Measurements from ENCODE around the gene EFNA5.

EFNA5 gene

DNA sequence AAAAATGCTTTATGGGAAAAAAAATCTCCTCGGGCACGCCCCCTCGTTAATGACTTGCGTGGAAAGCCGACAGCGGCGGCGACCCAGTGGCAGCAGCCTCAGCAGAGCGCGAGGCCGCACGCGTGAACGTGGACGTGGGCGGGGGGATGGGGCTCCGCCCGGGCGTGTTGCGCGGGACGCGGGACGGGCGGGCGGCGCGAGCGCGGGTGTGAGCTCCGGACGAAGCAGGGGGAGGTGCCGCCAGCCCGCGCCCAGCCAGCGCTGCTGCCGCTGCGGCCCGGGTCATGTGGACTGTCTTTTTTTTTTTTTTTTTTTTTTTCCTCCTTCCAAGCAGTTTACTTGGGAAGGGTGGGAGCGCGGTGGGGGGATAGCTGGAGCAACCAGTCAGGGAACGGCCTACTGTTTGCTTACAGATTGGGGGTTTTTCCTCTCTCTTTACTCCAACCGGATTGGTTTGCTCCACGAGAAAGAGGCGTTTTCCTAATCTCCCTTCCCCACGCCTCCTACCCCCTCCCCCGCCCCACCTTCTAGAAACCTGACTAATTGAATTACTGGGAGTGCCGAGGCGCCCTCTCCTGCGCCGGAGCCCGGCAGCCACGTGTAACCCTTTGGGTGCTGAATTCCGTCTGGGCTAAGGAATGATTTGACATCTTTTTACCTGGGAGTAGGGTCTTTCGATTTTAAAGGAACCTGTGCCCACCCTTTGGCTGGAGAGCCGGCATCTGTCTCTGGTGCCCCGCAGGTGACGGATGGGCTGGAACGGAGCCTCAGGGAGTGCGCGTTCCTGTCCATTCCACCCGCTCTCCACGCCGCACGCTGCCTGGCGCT is 1.7 kb upstream of the EFNA5 start:
- peak; percentile 98 for DNase-seq (ENCODE audit: low read depth)

DNA sequence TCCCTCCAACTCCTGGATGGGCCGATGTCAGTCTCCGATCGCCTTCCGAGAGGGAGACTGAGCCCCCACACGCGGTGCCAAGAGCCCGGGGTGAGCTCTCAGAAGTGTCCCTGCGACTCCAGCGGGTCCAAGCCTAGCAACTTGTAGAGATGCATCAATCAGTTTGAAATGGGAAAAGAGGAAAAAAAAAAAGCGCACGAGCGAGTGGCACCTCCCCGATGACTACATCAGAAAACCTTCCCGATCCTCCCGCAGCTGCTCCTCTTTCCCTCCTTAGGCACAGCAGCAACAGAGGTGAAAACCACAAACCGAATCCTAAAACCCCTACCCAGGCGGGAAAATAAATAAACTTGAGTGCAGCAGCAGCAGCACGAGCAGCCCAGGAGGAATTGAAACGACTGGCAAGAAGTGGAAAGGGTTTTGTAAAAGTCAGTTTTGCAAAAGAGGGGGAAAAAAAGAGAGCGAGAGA is 1.0 kb upstream of the EFNA5 start:
- DNase-seq (ENCODE audit: low read depth), result no peak

DNA sequence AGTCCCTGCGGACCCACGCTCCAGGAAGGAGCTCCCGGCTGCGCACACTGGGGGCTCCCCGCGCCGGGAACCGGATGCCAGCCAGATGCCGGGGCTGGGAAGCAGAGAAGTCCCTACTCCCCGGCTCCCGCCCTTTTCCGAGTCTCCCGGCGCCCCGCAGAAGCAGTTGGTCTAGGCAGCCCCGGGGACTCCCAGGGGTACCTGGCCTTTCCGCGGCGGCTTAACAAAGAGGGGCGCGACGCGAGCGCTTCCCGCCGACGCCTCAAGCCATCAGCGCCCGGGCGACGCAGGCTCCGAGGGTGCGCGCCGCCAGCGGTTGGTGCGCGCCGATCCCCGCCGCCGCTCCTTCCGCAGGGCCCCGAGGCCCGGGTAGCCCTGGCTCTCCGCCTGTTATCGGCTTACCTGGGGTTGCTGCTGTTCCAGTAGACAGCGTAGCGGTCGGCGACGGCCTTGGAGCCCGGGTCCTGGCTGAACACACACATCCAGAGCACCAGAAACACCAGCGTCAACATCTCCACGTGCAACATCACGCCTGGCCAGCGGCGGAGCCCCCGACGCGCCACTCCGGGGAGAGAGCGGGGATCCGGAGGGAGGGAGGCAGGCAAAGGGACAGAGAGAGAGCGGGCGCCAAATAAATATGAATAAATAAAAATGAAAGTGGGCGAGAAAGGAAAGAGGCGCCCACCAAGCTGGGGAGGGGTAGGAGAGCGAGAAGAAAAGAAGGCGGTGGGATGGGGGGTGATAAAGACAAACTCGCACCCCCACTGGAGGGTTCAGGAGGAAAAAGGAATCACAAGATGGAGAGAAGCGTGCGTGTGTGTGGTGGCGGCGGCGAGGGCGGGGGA is 428 bp downstream of the EFNA5 start:
- DNase-seq (ENCODE audit: low read depth), result no peak

DNA sequence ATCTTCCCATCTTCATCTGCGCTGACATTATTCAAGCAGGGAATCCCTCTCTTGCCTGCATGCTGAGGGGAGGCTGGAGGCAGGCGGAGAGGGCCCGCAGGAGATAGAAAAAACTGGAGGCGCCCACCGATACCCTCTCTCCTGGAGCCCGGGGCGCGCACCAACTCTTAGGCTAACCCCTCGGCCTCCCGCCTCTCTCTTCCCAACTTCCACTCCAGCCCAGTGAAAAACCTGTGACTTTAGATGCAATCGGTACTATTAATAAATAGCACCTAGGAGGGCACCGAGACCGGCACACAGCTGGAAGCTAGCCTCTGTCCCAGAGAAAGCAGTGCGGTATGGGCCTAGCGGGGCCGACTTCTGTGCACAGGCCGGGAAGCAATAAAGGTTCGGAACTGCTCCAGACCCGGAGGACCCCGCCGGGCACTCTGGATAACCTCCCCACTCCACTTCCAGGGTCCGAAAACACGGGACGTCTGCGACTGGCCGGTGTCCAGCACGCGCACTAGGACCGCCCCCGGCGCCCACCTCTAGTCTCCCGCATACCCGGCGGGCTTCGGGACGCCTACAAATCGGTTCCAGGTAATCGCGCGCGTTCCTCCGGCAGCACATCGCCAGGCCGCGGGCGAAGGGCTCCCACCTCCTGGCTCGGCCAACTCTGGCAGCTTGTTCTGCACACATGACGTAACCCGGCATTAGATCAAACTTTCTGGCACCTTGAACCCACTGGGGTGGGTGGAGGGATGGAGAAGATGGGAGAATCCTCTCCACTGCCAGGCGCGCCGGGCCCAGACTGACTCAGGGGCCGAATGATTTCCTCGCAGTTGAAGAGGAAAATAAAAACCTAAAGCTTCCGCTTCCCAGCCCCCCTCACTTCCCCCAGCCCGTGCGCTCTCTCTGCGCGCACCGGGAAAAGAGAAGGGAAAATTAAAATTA is 1.4 kb downstream of the EFNA5 start:
- no peak for DNase-seq (ENCODE audit: low read depth)

DNA sequence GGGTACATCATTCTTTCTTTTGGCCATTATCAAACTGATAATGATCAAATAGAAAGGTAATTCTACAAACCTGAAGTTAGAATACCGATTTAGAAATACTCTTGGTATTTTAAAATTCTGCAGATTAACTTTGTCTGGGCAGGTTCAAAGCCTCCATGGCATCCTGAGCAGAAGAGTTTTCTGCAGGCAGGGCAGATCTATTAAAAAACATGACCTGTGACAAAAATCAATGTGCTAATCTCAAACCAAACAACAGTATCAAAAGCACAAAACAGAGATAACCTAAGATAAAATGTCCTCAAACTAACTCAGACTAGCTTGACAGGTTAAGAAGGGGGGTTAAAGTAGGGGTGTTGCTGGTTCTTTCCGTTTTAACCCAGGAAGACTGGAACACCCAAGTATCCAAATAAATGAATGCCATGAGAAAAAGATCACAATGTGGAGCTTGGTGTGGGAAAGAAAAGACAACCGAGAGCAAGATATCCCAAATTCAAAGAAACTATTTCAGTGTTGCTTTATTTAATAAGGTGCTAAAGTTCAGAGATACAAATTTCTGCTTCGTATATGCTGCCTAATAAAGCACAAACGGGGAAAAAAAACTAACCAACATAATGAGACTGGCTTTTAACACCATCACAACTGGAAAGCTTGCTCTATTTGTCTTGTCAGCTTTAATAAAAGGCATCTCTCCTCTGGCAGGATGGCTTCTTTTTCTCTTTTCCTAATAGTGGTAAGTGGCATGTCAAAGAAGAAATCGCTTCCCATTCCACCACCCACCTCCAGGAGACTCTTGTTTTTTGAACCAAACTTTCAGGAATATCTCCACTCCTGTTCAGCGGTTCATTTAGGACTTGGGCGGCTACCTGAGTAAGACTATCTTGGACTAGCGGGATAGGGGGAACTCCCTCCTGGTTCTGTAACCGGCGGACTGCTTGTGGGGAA is 2.3 kb downstream of the EFNA5 start:
- no peak for DNase-seq (ENCODE audit: low read depth)

DNA sequence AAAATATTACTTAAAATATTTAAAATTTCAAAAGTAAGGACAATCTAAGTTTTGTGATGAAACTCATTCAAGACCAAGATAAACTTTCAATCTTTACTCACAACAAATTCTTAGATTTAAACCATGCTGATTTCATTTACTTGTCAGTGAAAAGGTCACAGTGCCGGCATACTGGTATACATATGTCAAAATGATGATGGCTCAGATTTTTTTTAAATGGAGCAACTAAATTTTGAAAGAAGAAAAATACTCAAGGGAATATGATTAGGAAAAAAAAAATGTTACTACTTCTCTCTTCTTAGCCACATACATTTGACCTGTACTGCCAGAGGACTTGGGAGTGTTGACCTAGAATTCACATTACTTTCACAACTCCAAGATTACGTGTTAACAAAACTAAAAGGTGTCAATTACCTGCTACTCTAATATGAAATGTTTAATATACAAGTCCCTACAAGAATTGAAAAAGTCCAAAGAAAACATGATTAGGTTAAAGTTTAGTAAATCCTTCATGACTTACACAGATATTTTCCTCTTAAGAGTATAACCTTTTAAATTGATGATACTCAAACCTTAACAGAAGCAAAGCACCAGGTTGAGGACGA is 4.6 kb downstream of the EFNA5 start:
- DNase-seq (ENCODE audit: low read depth), result no peak

DNA sequence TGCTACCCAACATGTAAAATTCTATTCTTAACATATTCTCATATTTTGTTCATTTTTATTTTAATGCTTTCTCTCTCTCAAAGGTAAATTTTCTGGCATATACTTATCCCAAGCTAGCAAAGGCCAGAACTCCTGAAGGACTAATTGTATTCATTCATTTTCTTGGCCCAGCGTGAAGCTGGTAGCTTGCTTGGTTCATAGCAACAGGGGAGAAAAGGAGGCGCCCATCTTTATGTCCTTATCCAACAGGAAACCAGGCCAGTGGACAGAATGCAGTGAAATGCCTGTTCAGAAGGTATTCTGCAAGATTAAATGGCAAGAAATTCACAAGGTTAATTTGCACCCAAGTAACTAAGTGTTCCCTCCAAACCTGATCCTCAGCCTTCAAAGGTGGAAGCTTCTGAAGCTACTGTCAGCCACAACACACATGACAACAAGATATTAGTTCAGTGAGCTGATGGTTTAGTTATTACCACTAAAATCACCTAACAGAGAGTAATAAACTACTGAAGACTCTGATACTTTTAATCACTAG is 5.6 kb downstream of the EFNA5 start:
- DNase-seq (ENCODE audit: low read depth), result no peak

DNA sequence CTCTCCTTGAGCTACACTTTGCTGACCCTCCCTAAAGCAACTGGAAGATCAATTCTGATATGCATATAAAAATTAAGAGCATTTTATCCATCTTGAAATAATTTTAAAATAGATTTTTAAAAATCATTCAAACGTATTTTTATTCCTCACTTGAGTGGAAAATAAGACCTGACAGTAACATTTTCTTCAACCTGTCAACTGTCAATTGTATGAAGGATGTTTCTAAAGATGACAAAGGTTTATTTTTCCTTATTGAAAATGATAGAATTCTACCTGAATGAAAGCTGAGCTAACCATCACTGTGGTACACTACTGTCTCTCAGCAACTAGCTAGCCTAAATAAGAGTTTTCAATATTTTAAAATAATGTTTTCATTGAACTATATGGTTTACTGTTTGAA is 7.0 kb downstream of the EFNA5 start:
- DNase-seq (ENCODE audit: low read depth), result no peak

DNA sequence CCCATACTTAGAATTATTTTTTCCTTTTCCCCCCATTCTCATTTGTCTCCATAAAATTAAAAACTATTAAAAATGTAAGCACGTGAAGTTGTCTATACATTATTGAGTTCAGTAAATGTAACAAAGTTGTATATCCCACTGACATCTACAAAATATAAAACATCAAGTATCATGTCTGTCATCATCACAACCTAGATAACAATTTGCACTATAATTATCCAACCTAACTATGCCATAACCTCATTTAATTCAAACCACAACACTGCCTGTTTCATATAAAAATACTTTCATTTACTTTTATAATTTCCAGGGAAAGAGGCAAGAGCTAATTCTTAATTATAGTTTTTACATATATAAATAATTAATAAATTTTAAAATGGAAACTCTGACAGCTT is 9.1 kb downstream of the EFNA5 start:
- no peak for DNase-seq (ENCODE audit: low read depth)

DNA sequence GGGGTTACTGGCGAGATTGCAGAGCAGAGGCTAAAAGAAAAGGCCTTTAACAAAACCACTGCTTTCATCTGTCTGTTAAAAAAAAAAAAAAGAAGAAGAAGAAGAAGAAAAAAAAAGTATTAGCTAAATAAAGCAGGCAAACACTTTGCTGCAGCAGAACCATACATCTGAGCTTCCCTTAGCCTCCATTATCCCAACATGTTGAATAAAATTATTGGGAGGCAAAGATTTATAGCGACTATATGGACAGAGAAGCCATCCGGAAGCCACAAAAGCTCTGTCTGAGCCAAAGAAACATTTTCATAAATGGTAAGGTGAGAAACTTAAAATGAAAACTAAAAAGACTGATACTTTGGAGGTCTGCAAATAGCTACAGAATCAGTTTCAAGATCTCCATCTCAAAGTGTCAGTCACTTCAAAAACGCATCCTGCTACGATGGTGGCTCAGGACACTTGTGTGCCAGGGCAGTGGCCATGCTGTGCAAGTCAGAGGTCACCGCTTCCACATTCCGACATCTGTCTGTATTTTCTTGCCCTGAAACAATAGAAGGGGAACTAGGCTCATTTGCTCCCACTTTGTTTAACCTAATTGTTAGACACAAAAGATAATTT is 9.6 kb downstream of the EFNA5 start:
- no peak for DNase-seq (ENCODE audit: low read depth)

DNA sequence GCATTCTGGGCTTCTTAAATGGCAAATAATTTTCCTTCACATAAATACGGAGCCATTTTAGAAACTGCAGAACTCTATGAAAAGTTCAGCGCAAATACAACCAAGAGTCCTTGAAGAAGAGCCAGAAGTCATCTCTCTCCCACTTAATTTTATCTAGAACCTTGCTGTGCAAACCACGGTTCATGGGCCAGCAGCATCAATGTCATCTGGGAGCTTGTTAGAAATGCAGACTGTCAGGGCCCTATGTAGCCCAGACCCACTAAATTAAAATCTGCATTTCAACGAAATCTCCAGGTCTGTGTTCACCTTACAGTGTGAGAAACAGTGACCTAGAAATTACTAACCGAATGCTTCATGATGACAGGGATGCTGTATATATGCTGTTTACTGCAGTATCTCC is 12.2 kb downstream of the EFNA5 start:
- no peak for DNase-seq (ENCODE audit: low read depth)

DNA sequence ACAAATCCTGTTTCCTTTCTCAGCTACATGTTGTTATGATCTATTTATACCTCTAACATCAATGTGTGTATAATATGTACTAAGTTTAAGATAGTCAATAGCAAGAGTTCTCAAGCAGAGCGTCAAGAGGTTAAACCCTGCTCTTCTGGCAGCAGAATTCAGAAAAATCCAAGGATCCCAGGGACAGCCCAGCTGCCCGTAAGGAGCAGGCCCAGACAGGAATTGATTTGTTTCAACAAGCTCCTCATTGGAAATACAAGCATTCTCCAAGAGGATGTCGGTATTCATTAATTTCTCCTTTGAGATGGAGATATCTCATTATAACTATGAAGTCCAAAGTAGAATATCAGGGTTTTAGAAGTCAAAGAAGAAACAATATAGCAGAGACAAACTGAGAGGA is 14.9 kb downstream of the EFNA5 start:
- DNase-seq (ENCODE audit: low read depth), result no peak

DNA sequence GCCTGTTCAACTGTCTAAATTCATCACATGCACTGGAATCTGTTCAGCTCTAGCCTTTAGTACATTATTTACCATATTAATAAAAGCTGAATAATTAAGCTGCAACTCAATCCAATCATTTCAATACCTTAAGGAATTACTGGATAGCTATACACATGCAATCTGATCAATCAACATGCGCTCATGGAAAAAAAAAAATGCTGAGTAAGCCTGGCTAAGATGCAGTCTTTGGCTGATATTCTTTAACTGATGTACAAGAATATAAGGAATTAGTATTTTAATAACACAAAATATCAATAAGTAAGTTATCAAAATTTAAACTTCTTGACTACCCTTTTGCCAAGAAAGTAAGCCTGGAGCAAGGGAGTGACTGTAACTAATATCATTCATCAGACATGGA is 15.9 kb downstream of the EFNA5 start:
- DNase-seq (ENCODE audit: low read depth), result no peak

DNA sequence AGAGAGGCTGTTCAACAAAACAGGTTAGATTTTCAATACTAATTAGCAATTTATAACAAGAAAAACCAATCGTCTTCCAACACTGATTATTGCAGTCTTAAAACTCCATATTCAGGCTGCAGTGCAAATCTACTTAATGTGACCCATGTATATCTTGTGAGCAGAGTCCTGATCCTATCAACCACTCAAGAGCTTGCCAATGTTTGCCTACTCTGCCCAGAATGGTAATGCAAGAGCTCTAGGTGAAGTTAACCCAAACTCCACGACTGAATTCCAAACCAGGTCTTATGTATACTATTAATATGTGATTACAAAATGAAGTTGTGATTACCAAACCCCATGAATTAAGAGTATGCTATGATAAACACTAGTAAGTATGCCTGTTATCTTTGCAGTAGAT is 17.1 kb downstream of the EFNA5 start:
- DNase-seq (ENCODE audit: low read depth), result no peak

DNA sequence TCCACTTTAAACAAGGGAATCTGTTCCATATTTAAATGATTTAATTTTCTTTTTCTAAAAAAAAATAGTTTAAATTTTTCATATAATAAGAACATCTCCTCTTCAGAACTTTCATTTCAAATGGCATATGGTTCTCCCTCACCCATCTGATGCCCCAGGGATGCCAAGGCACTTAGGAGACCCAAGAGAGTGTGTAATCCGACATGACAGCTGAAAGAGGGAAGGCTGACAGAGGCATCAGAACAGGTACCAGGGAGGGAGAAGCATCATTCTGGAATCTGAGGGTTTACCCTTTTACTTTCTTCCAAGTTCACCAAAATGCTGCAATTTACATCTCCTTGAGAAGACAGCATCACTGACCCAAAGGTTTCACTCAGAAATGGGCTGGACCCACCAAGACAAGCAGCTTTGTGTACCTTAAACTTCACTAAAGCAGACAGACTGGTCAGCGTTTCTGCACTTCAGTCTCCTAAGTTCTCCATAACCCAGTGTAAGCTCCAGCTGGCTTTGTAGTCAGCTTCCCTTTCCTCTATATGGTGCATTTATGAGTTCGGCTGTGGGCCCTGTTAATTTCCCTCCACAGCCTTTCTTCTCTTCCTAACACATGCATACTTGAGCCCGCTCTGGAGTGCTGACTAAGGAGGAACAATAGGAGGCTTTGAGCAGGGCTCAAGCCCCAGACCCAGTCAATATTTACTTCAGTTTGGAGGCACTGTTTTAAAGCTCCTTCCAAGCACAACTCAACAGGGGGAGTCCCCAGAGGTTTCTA is 17.7 kb downstream of the EFNA5 start:
- DNase-seq (ENCODE audit: low read depth), result no peak

DNA sequence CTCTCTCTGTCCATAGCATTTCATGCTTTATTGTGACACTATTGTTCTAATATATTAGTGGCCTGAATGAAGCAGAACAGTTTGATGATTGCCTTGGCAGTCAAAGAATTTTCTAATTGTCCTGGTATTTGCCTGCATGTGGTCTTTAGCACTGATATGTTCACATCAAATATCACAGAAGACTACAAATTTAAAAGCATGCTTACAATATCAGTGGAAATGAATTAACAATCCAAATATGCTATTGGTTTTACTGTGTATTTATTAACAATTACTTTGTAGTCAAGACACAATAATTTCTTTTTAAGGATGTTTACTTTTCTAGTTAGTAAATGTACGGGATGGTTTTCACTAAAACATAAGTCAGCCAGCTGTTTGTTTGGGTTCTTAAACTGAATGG is 18.3 kb downstream of the EFNA5 start:
- no peak for DNase-seq (ENCODE audit: low read depth)

DNA sequence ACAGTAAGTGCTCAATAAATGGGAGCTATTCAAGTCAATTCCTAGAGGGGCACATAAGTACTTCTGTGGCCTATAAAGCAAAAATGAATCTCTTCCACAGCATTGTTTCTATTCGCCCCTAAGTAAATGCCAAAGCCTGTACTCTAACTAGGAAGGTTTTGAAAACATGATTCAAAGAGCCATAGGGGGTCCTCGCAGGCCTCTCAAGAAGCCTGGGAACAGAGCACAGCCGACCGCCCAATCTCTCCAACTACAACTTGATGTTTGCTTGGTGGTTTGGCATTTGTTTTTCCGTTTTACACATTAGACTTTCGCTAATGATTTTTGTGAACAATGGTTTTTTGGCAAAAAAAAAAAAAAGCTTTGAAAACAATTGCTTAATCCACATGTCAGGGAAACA is 19.4 kb downstream of the EFNA5 start:
- DNase-seq (ENCODE audit: low read depth), result no peak

DNA sequence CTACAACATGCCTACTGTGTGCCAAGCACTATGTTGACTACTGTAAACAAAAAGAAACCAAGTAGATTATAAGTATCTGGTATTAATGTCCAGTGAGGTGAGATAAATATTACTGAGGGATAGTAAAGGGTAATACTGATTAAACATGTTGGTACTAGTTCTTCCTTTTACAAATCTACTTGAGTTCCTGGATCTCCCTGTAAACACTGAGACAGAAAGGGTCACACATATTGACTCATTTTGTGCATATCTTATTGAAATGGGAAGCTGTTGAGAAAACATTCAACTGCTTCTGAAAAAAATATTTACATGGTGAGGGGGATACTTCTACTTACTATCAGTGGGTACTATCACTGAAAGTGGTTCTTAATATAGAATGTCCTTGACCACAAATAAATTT is 24.3 kb downstream of the EFNA5 start:
- DNase-seq (ENCODE audit: low read depth), result no peak

DNA sequence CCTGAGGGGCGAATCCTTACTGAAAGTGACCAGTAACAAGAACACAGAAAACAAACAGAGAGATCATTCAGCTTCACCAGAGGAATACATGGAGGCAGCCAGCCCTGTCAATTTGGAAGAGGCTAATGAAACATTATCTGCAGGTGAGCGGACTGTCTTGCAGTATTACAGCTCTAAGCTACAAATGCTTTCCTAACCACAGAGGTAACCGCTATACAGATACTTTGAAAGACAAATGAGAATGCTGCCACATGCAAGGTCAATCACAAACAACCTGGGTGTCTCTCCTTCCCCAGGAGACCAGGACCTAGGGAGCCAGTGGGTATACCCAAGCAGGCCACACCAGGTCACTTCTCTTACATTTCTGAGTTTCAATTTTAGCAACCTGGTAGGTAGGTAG is 30.2 kb downstream of the EFNA5 start:
- DNase-seq (ENCODE audit: low read depth), result no peak

Data from fibroblast of the conjunctiva (primary cell).